GM19240 (cell line): ENCODE data around the gene TMEM176A.

ENCODE experiments used
- DNase-seq: peaks from one replicate; pipeline ENCODE4 v3.0.0; 2011; ENCODE audit warnings: low spot score; ENCODE audit not compliant: insufficient read length

The TMEM176A gene

GRCh38 chr7:150818971-150819370, 18.4 kb downstream of the TMEM176A start:
- no peak for DNase-seq

DNA sequence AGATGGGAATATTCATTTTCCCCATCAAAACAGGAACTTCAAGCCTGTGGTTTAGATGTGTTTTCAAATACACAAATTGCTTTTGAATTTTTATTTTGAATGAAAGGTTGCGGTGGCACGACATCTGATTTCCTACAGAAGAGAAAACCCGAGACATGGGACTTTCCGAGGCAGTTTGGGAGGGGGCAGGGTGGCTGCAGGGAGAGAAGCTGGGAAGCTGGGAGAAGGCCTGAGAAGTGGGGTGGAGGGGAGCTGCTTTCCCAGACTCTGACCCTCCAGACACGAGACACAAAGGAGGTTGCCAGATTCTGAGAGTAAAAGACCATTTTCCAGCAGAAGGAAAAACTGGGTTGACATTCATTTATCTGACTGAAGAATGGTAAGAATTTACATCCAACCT, 19.6 kb downstream of the TMEM176A start:
- no peak for DNase-seq

DNA sequence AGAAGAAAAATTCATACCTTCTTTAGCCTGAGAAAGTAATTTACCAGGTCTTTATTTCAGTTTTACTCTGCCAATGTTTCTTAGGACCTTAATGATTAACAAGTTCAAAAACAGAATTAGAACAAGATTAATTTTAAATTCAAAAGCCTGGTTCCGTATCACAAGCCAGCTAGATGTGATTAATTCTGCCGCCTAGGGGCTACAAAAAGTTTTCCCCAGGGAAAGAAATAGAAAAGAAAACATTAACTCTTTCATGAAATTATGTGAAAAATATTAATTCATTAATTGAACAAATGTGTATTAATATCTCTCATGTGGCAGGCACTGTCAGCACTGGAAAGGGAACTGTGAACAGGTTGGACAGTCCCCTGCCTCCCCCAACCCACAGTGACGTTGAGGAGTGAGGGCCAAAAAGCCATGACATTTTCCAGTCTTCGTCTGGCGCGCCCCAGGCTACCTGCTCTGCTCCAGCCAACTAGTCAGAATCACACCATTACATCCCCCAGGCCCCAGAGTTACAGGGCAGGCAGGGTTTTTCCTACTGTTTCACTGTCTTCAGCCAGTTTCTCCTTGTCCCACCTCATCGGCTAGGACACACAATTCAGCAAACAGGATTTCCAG, 20.1 kb downstream of the TMEM176A start:
- no peak for DNase-seq

GRCh38 chr7:150823043-150823442, 22.5 kb downstream of the TMEM176A start:
- DNase-seq: no peak

- DNase-seq: no peak
Observed at GRCh38 chr7:150823484-150824126, 23.0 kb downstream of the TMEM176A start.

DNA sequence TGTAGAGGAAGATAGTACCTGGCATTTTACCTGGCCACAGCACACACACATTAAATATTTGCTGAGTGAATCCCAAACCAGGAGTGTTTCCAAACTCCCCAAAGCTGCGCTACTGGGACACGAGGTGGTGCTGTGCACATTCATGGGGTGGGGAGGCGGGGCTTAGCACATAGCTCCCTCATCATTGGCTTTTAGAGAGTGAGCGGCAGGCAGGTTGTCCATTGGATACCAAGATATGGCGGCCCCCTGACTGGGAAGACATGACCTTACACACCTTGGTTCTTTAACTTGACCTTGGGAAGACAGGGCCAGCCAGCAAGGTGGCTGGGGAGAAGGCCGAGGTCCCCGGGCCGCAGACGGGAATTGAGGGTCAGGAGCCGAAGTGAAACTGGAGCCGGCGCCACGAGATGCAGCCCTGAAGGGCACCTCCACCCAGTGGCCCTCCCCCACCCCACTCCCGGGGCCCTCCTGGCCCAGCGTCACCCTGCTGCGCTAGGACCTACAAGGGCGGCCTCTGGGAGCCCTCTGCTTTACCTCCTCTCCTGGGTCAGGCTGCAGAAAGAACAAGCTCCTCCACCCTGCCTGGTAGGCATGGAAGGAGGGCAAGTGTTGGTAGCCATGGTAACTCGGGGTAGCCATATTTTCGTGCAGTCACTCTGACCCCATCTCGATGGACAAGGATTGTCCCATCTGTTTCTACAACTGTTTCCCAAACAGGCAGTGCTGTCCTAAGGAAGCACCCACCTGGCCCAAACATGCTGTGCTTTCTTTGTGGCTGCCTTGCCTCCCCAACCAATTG, 24.0 kb downstream of the TMEM176A start:
- DNase-seq: no peak

DNA sequence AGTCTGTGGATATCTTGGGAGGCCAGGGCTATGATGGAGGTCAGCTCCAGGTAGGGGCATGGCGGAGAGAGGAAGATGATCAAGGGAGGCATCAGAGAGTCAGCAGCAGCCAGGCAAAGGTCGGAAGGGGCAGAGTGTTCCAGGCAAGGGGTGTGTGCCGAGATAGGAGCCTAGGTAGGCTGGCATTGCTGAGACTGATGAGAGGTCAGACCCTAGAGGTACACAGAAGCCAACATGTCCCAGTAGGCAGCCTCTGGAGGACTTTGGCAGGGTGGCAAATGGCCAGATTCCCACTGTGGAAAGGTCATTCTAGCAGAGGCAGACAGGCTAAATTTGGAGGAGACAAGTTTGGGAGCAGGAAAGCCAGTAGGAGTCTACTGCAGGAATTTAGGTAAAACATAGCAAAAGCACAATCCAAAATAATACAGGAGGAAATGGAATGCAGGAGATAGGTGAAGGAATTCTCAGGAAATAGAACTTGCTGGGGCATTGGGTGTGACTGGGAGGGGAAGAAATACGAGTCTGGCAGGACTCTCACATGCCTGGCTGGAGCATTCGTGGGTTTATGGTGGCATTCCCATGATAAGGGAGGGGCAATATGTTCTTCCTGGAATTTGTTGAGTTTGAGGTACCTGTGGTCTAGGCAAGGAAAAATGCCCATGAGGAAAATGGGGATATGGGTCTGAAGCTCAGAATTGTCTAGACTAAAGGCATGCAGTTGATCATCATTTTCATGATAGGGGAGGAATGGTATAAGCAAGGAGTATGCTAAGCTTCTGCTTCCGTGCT, 25.7 kb downstream of the TMEM176A start:
- no peak for DNase-seq

GRCh38 chr7:150828384-150828783, 27.8 kb downstream of the TMEM176A start:
- no peak for DNase-seq

DNA sequence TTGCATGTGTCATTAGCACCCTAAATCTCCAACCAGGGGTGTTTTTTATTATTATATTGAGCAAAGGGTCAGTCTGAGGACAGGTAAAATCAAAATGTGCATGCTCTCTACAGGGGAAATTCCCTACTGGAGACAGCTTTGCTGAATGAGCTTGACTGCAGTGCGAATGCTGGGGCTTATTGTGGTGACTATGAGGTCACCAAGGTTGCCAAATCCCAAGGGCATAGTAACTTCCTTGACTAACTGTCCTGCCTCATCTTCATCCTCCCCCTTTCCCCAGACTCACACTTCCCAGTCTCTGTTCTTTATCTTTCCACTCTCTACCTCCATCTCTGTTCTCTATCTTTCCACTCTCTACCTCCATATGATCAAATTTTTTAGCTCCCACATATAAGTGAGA, 28.9 kb downstream of the TMEM176A start:
- DNase-seq: no peak

GRCh38 chr7:150830937-150831336, 30.4 kb downstream of the TMEM176A start:
- no peak for DNase-seq

GRCh38 chr7:150831851-150832250, 31.3 kb downstream of the TMEM176A start:
- DNase-seq: no peak

GRCh38 chr7:150835019-150835418, 34.5 kb downstream of the TMEM176A start:
- no peak for DNase-seq

DNA sequence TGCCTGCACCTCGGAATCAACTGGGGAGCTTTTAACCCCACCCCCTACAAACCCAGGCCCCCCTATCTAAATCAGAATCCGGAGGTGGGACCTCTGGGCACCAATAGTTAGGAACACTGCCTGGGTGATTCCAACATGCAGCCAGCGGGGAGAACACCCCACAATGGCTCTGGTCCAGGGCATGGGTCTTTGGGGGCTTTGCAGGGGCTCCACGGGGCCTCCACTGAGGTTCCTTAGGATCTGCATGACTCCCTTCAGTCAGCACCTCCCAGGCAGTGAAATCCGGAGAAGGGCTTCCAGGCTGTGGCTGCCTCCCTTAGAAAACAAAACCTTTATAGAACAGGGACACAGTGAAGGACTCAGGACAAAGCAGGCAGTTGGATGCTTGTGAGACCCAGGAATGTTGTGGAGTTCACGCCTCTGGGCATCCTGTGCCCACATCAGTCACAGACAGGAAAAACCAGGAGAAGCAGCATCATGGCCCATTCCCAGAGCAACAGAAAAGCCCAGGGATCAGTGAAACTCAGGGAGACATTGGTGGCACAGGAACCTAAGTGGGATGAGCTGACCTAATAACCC, 35.2 kb downstream of the TMEM176A start:
- DNase-seq: no peak

GRCh38 chr7:150838965-150839650, 38.5 kb downstream of the TMEM176A start:
- DNase-seq: no peak

DNA sequence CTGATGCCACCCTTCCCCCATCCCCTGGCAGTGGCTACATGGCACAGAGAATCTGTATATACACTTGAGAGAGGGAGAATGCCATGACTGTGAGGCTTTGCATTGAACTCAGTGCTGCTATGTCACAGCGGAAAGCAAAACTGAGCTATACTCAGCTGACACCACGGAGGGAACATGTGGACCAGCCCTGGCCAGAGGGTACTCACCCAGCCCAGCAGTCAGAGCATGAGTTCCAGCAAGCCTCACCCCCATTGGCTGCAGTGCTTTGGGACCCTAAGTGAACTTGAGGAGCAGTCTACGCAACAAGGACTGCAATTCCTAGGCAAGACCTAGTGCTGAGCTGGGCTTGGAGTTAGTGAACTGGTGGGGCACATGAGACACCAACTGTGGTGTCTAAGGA, 41.4 kb downstream of the TMEM176A start:
- no peak for DNase-seq

DNA sequence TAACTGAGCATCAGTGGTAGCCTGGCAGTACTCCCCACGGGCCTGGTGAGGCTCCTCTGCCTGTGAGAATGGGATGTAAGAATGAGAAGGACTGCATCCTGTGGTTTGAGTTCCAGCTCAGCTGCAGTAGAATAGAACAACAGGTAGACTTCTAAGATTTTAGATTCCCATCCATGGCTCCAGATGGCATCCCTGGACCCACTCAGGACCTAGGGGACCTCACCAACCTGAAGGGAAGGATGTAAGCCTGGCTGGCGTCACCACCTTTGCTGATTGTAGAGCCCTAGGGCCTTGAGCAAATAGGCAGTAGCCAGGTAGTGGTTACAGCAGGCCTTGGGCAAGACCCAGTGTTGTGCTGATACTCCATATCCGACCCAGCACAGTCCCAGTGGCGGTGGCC, 42.1 kb downstream of the TMEM176A start:
- DNase-seq: no peak

DNA sequence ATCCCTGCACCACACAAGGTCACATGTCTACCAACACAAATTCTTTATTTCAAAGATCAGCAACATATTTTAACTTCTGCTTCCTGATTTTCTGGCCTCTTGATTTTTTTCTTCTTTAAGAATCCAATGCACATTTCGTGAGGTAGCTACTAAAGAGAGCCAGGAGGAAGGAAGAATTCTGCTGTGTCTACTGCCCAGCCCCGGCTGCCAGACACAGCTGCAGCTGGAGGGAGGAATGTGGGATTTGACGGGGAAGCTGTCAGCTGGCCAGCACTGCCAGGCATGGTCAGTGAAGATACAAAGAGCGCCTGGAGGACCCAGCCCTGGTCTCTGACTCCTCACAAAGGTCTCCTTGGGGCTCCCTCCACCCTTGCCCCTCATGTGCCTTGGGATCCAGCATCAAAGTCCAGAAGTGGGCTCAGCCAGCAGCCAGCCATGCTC, 44.9 kb downstream of the TMEM176A start:
- DNase-seq: no peak

DNA sequence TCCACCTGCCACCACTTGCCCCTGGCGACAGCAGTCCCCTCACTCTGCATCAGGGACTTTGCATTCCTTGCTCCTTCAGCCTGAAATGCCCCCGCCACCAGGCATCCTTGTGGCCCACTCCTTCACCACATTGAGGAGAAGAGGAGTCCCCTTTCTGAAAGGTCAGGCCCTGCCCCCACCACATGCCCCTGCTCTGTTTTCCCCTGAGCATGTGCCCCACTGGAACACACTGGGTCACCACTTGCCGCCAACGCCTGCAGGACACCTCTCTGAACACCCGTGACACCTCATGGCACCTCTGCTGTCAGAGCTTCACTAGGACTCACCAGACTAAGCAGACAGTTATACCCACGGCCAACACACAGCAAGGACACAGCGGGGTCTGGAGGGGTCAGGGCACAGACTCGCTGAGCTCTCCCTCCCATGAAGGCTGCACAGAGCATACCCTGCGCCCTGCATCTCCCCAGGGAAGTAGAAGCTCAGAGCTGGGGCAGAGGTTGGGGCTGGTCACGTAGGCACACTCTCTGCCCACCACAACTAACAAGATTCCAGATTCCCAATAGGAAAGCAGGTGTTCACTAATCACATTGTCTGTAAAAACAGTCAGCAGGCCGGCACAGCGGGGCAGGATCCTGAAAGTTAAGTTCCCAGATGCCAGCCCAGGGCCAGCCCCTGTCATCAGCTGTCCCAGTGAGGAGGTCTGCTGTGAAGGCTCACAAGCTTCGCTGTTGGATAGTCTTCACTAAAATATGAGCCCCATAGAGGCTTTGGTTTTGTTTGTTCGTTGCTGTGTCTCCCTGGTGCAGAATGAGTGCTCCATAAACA, 45.9 kb downstream of the TMEM176A start:
- DNase-seq: no peak

GRCh38 chr7:150847536-150847935, 47.0 kb downstream of the TMEM176A start:
- DNase-seq: no peak

DNA sequence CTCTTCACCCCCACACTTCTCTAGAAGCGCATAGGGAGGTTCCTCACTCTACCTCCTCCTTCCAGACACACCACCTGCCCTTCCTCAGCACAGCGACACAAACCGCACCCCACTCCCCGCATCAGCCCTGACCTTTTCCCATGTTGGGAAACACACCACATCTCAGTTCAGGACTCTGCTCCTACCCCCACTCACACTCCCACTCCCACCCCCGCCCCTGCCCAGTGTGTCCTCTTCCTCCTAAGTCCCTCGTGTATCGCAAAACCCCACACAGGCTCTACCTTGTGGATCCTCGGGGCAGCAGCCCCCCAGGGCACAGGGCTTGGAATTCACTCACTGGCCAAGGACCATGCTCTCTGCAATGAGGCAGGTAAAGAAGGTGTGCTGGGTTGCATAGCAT, 47.5 kb downstream of the TMEM176A start:
- DNase-seq: no peak
